GM12878 (cell line): ENCODE measurements around the gene IL19. TPM values are rescaled to one million over a fixed set of nuclear protein-coding genes. Genes with fewer than 3 reads are reported as not detected.

ENCODE experiments used
- EED ChIP-seq: sonication (generic); IDR thresholded peaks from 2 replicates; pipeline ENCODE4 v1.6.1; 2016; ENCODE audit warnings: antibody characterized with exemption, low read depth
- IRF4 ChIP-seq: IDR thresholded peaks from 2 replicates; pipeline ENCODE4 v1.6.1; 2011; ENCODE audit warnings: low read depth, low read length
- NFYA ChIP-seq: IDR thresholded peaks from 2 replicates; pipeline ENCODE4 v1.6.1; 2011; ENCODE audit warnings: low read depth, mild to moderate bottlenecking, low read length, improper control_type of control experiment, borderline replicate concordance
- WRNIP1 ChIP-seq: IDR thresholded peaks from 2 replicates; pipeline ENCODE4 v1.6.1; 2011; ENCODE audit warnings: low read depth, low read length, improper control_type of control experiment, borderline replicate concordance
- polyA plus RNA-seq, 11 experiments: library from polyadenylated mRNA; depleted of rRNA in 4 of 11; unstranded in 6 of 11; stranded (reverse) in 5 of 11; fragments of >200 nt; fragmentation: Nextera tagmentation in 4 of 11; fragmentation: Illumina TruSeq in 1 of 11; extraction: Ambion mirVana in 4 of 11; extraction: Trizol in 1 of 11; gene quantifications; 1 replicate in 1 of 11; 2 replicates in 10 of 11; pipeline versions ENCODE4 v1.2.1 to v1.2.3, GENCODE V29; 2011 to 2016; ENCODE audit warnings: inconsistent platforms in 2 of 11, missing spikeins in 2 of 11, low read depth in 1 of 11
- total RNA-seq, 4 experiments: library from RNA; depleted of rRNA in 3 of 4; stranded (reverse); fragments of >200 nt in 3 of 4; fragmentation: Illumina TruSeq in 1 of 4; extraction: Trizol in 1 of 4; gene quantifications; 2 replicates each; pipeline versions ENCODE4 v1.2.1 to v1.2.3, GENCODE V29; 2013 to 2021
- TF ChIP-seq, protein P1 (sequence below): IDR thresholded peaks from 2 replicates; pipeline ENCODE4 v1.6.1; 2012; ENCODE audit warnings: mild to moderate bottlenecking, low read depth, low read length
- TF ChIP-seq, protein P2 (sequence below): IDR thresholded peaks from 2 replicates; pipeline ENCODE4 v1.6.1; 2012; ENCODE audit warnings: low read depth, low read length, improper control_type of control experiment
- TF ChIP-seq, protein P3 (sequence below): fragments of 450-650 bp; conservative IDR thresholded peaks from 2 replicates; pipeline ENCODE4 v1.6.1; 2017; ENCODE audit warnings: mild to moderate bottlenecking, moderate library complexity
- TF ChIP-seq, protein P4 (sequence below): fragments of 150-350 bp; IDR thresholded peaks from 2 replicates; pipeline ENCODE4 v1.6.1; 2014; ENCODE audit warnings: mild to moderate bottlenecking, low read depth, low read length
- TF ChIP-seq, protein P5 (sequence below): fragments of 450-650 bp; IDR thresholded peaks from 2 replicates; pipeline ENCODE4 v1.6.1; 2017; ENCODE audit warnings: antibody characterized with exemption, mild to moderate bottlenecking, moderate library complexity
- TF ChIP-seq, protein P6 (sequence below): fragments of 450-650 bp; IDR thresholded peaks from 2 replicates; pipeline ENCODE4 v1.6.1; 2016; ENCODE audit warnings: mild to moderate bottlenecking, moderate library complexity, borderline replicate concordance

Gene IL19
- total and polyA plus RNA-seq, 10 of the 15 experiments (the other 5 are each of a cell fraction or from before 2014, with no cell fraction given): 0.10 to 0.73 (median 0.28) TPM; not detected in 6

DNA sequence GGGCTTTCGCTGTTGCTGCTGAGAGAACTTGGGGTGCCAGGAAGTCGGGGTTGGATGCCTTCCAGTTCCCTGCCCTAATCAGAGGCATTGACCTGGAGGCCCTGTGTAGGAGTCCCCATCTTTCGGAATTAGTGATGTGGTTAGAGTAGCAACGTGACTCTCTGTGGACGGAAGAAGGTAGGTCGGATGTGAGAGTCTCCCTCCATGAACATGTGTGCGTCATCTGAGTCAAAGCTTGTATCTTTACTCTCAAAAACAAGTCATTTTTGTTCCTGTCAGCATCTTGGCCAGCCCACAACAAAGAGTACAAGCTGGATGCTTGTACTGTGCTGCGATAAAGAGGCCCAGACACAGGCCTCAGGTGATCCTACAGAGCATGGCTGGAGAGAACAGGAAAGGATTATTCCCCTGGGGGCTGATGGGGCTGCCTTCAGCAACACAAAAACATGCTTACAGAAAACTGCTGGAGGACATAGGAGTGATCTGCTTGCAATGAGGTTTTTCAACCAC, 32.7 kb downstream of the IL19 start (continued):
- TF ChIP-seq, protein P1, sequence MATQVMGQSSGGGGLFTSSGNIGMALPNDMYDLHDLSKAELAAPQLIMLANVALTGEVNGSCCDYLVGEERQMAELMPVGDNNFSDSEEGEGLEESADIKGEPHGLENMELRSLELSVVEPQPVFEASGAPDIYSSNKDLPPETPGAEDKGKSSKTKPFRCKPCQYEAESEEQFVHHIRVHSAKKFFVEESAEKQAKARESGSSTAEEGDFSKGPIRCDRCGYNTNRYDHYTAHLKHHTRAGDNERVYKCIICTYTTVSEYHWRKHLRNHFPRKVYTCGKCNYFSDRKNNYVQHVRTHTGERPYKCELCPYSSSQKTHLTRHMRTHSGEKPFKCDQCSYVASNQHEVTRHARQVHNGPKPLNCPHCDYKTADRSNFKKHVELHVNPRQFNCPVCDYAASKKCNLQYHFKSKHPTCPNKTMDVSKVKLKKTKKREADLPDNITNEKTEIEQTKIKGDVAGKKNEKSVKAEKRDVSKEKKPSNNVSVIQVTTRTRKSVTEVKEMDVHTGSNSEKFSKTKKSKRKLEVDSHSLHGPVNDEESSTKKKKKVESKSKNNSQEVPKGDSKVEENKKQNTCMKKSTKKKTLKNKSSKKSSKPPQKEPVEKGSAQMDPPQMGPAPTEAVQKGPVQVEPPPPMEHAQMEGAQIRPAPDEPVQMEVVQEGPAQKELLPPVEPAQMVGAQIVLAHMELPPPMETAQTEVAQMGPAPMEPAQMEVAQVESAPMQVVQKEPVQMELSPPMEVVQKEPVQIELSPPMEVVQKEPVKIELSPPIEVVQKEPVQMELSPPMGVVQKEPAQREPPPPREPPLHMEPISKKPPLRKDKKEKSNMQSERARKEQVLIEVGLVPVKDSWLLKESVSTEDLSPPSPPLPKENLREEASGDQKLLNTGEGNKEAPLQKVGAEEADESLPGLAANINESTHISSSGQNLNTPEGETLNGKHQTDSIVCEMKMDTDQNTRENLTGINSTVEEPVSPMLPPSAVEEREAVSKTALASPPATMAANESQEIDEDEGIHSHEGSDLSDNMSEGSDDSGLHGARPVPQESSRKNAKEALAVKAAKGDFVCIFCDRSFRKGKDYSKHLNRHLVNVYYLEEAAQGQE: no peak
- TF ChIP-seq, protein P2, sequence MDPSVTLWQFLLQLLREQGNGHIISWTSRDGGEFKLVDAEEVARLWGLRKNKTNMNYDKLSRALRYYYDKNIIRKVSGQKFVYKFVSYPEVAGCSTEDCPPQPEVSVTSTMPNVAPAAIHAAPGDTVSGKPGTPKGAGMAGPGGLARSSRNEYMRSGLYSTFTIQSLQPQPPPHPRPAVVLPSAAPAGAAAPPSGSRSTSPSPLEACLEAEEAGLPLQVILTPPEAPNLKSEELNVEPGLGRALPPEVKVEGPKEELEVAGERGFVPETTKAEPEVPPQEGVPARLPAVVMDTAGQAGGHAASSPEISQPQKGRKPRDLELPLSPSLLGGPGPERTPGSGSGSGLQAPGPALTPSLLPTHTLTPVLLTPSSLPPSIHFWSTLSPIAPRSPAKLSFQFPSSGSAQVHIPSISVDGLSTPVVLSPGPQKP: peak; percentile 69; the same call in 1 of the 2 replicates
- TF ChIP-seq, protein P3, sequence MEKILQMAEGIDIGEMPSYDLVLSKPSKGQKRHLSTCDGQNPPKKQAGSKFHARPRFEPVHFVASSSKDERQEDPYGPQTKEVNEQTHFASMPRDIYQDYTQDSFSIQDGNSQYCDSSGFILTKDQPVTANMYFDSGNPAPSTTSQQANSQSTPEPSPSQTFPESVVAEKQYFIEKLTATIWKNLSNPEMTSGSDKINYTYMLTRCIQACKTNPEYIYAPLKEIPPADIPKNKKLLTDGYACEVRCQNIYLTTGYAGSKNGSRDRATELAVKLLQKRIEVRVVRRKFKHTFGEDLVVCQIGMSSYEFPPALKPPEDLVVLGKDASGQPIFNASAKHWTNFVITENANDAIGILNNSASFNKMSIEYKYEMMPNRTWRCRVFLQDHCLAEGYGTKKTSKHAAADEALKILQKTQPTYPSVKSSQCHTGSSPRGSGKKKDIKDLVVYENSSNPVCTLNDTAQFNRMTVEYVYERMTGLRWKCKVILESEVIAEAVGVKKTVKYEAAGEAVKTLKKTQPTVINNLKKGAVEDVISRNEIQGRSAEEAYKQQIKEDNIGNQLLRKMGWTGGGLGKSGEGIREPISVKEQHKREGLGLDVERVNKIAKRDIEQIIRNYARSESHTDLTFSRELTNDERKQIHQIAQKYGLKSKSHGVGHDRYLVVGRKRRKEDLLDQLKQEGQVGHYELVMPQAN: no peak
- peak; percentile 98 for TF ChIP-seq EED
- no peak; the same call in 1 of the 2 replicates for TF ChIP-seq WRNIP1
- peak; percentile 98 for TF ChIP-seq IRF4
- TF ChIP-seq, protein P4, sequence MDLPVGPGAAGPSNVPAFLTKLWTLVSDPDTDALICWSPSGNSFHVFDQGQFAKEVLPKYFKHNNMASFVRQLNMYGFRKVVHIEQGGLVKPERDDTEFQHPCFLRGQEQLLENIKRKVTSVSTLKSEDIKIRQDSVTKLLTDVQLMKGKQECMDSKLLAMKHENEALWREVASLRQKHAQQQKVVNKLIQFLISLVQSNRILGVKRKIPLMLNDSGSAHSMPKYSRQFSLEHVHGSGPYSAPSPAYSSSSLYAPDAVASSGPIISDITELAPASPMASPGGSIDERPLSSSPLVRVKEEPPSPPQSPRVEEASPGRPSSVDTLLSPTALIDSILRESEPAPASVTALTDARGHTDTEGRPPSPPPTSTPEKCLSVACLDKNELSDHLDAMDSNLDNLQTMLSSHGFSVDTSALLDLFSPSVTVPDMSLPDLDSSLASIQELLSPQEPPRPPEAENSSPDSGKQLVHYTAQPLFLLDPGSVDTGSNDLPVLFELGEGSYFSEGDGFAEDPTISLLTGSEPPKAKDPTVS: no peak
- TF ChIP-seq, protein P5, sequence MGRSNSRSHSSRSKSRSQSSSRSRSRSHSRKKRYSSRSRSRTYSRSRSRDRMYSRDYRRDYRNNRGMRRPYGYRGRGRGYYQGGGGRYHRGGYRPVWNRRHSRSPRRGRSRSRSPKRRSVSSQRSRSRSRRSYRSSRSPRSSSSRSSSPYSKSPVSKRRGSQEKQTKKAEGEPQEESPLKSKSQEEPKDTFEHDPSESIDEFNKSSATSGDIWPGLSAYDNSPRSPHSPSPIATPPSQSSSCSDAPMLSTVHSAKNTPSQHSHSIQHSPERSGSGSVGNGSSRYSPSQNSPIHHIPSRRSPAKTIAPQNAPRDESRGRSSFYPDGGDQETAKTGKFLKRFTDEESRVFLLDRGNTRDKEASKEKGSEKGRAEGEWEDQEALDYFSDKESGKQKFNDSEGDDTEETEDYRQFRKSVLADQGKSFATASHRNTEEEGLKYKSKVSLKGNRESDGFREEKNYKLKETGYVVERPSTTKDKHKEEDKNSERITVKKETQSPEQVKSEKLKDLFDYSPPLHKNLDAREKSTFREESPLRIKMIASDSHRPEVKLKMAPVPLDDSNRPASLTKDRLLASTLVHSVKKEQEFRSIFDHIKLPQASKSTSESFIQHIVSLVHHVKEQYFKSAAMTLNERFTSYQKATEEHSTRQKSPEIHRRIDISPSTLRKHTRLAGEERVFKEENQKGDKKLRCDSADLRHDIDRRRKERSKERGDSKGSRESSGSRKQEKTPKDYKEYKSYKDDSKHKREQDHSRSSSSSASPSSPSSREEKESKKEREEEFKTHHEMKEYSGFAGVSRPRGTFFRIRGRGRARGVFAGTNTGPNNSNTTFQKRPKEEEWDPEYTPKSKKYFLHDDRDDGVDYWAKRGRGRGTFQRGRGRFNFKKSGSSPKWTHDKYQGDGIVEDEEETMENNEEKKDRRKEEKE: no peak
- TF ChIP-seq NFYA: no peak
- TF ChIP-seq, protein P6, sequence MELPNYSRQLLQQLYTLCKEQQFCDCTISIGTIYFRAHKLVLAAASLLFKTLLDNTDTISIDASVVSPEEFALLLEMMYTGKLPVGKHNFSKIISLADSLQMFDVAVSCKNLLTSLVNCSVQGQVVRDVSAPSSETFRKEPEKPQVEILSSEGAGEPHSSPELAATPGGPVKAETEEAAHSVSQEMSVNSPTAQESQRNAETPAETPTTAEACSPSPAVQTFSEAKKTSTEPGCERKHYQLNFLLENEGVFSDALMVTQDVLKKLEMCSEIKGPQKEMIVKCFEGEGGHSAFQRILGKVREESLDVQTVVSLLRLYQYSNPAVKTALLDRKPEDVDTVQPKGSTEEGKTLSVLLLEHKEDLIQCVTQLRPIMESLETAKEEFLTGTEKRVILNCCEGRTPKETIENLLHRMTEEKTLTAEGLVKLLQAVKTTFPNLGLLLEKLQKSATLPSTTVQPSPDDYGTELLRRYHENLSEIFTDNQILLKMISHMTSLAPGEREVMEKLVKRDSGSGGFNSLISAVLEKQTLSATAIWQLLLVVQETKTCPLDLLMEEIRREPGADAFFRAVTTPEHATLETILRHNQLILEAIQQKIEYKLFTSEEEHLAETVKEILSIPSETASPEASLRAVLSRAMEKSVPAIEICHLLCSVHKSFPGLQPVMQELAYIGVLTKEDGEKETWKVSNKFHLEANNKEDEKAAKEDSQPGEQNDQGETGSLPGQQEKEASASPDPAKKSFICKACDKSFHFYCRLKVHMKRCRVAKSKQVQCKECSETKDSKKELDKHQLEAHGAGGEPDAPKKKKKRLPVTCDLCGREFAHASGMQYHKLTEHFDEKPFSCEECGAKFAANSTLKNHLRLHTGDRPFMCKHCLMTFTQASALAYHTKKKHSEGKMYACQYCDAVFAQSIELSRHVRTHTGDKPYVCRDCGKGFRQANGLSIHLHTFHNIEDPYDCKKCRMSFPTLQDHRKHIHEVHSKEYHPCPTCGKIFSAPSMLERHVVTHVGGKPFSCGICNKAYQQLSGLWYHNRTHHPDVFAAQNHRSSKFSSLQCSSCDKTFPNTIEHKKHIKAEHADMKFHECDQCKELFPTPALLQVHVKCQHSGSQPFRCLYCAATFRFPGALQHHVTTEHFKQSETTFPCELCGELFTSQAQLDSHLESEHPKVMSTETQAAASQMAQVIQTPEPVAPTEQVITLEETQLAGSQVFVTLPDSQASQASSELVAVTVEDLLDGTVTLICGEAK: no peak; the same call in 1 of the 2 replicates
